ENCODE data around the gene PREB.

GRCh38 chr2:27174638-27175037 is 40.2 kb upstream of the PREB start:
- no peak for TF ChIP-seq POLR2A (IDR thresholded peaks at IDR 0.05)
- no peak for TF ChIP-seq POLR2AphosphoS5 (IDR thresholded peaks at IDR 0.05)
- TF ChIP-seq CTCF (IDR thresholded peaks at IDR 0.05) = no peak

All from stomach (tissue), 4 donors.